Transverse colon (tissue), 4 donors: ENCODE measurements around the gene HSPA1B.

Source experiments
- CTCF ChIP-seq, 5 experiments: fragments of 200-600 bp in 3 of 5; fragments of 450-650 bp in 2 of 5; sonication (generic) in 3 of 5; IDR thresholded peaks; 1 replicate in 2 of 5; 2 replicates in 3 of 5; pipeline ENCODE4 v1.5.1; 2016 to 2017; ENCODE audit warnings: antibody characterized with exemption in 5 of 5, inconsistent platforms in 3 of 5, mild to moderate bottlenecking in 2 of 5, moderate library complexity in 1 of 5
- EP300 ChIP-seq: sonication (generic); formaldehyde crosslinking; IDR thresholded peaks from one replicate; pipeline ENCODE4 v1.6.1; 2017; ENCODE audit warnings: antibody characterized with exemption, low read depth
- POLR2AphosphoS5 ChIP-seq, 3 donors: sonication (generic); formaldehyde crosslinking; IDR thresholded peaks; one replicate each; pipeline ENCODE4 v1.6.1; 2016; ENCODE audit warnings: antibody characterized with exemption in 3 of 3

DNA sequence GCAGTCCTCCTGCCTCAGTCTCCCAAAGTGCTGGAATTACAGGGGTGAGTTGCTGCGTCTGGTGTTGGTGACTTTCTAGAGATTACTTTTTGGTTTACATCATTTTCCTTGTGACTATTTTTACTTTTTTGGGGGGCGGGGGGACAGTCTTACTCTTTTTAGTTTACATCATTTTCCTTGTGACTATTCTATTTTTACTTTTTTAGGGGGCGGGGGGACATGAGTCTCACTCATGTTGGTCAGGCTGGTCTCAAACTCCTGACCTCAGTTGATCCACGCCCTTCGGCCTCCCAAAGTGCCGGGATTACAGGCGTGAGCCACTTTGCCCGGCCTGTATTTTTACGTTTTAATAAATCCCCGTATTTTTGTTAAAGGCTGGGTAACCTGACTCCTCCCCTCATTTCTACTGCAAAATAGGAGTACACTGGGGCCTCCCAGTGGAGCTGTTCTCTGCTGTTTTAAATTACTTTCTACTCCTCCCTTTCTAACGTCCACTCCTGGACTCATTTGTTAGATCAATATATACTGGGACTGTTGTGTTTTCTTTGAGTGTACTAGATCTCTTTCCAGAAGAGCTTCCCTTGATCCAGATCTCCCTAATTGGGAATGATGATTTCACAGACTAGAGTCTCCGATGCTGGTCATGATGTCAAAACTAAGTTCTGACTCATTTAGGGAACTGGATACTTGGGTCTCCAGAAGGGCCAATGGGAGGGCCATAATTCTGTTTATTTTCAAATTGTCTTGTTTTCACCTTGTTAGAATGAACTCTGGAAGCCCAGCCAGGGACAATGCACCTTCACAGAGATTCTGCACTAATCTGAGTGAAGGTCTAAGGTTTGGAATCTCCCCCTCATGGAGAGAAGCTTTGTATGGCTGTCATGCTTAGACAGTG lies 9.2 kb downstream of the HSPA1B start:
- TF ChIP-seq POLR2AphosphoS5 (IDR thresholded peaks at IDR 0.05) = no peak
- TF ChIP-seq CTCF (IDR thresholded peaks at IDR 0.05) = no peak
- TF ChIP-seq EP300 = no peak
